ENCODE measurements around the gene KRT5.

- TF ChIP-seq CTCF (conservative IDR thresholded peaks at IDR 0.05; ENCODE audit: low read depth, low read length) (no peak), EZH2 (IDR thresholded peaks at IDR 0.05; ENCODE audit: borderline replicate concordance, low read depth, low read length, poor library complexity, severe bottlenecking) (no peak)
Observed at GRCh38 chr12:52486166-52487105, 33.8 kb downstream of the KRT5 start.

Data from A673 (cell line).